Heart left ventricle (tissue), 13 donors: ENCODE results near the gene LCP2.

Experiments used
- CTCF ChIP-seq, 12 donors: fragments of 200-600 bp; sonication (generic) in 4 of 12; IDR thresholded peaks; one replicate each; pipeline versions ENCODE4 v1.5.0 to v1.8.0; 2018 to 2022; ENCODE audit warnings: antibody characterized with exemption in 12 of 12, mild to moderate bottlenecking in 5 of 12
- POLR2A ChIP-seq, 2 donors: fragments of 450-650 bp; IDR thresholded peaks; one replicate each; pipeline ENCODE4 v1.6.1; 2017; ENCODE audit warnings: antibody characterized with exemption in 2 of 2, mild to moderate bottlenecking in 2 of 2, moderate library complexity in 2 of 2
- donor health status: ischemic (EF 13 %, LVEDD 7.1; RV severe dilation, severe dysfunction).
- donor health status: DM: no; HTN: yes; CAD: no.
- donor health status: DM: no; HTN: no; CAD: no.
- donor health status: ischemic (EF 25% LVEDD 6.9; RV normal size, moderate dysfunction).
- donor health status: ischemic (EF 25% LVEDD 5.7; RV mildly dilated, moderate dysfunction).
- donor health status: ischemic (EF 35%, LVEDD 5.7; RV mildly dilated, moderate dysfunction).
- donor health status: nonischemic (EF 11% LVEDD 7.7; RV severe dilation, severe dysfunction).
- donor health status: DM: yes; HTN: yes; CAD: no.
- donor health status: PGD.
- donor health status: ischemic (EF 29% LVEDD 5.4; RV normal size, mild dysfunction).
- donor health status: nonischemic (EF 23%, LVEDD 6.1; RV moderate dilation, normal function).

- TF ChIP-seq POLR2A (IDR thresholded peaks at IDR 0.05), result no peak
- TF ChIP-seq CTCF (IDR thresholded peaks at IDR 0.05), result no peak
These were observed 3.0 kb downstream of the LCP2 start for GRCh38 chr5:170294556-170294955.
